Activated CD8-positive, alpha-beta T cell treated with anti-CD3 and anti-CD28 coated beads for 36 hours (primary cell): ENCODE results near the gene SWSAP1. TPM values are rescaled to one million over a fixed set of nuclear protein-coding genes. Genes with fewer than 3 reads are reported as not detected.

Experiments
- ATAC-seq: fragments of 200-7000 bp; cut with Tn5 transposase; one replicate; pipeline ENCODE4 v1.10.0; 2021; ENCODE audit warnings: mild to moderate bottlenecking, moderate library complexity
- CTCF ChIA-PET: fragments of 350-600 bp; sonication (Branson Sonifier 250); formaldehyde crosslinking; loops from one replicate; lab custom pipeline; 2021; ENCODE audit warnings: antibody characterized with exemption; lab: Charles Lee
- POLR2A ChIA-PET: fragments of 350-600 bp; sonication (Branson Sonifier 250); formaldehyde crosslinking; loops from one replicate; lab custom pipeline; 2021; ENCODE audit warnings: antibody characterized with exemption; lab: Charles Lee
- DNase-seq: peaks from one replicate; pipeline ENCODE4 v3.0.0-alpha.2; 2020
- H3K27ac Mint-ChIP-seq: one replicate; pipeline ENCODE4 v1.8.0; 2021; ENCODE audit warnings: mild to moderate bottlenecking, mixed read lengths
- H3K27me3 Mint-ChIP-seq: one replicate; pipeline ENCODE4 v1.8.0; 2021; ENCODE audit warnings: mixed read lengths
- H3K36me3 Mint-ChIP-seq: one replicate; pipeline ENCODE4 v1.8.0; 2021; ENCODE audit warnings: low read depth, mixed read lengths
- H3K4me1 Mint-ChIP-seq: one replicate; pipeline ENCODE4 v1.8.0; 2021; ENCODE audit warnings: low read depth, mixed read lengths
- H3K4me3 Mint-ChIP-seq: one replicate; pipeline ENCODE4 v1.8.0; 2021; ENCODE audit warnings: mild to moderate bottlenecking, moderate library complexity, mixed read lengths
- H3K9me3 Mint-ChIP-seq: one replicate; pipeline ENCODE4 v1.8.0; 2021; ENCODE audit warnings: mixed read lengths
- CTCF ChIP-seq: fragments of 200-600 bp; IDR thresholded peaks from one replicate; pipeline ENCODE4 v1.8.0; 2022; ENCODE audit warnings: antibody characterized with exemption, mild to moderate bottlenecking
- intact Hi-C: fragments of 100-400 bp; cut with micrococcal nuclease; formaldehyde crosslinking; loops from one replicate; pipeline ENCODE4 v1.10.0; 2022
- total RNA-seq, 2 experiments: library from RNA; stranded (reverse); gene quantifications; one replicate each; pipeline ENCODE4 v1.2.3, GENCODE V29; 2021

SWSAP1 gene
- total RNA-seq, 2 experiments from 2014 or later: 1.5 to 1.8 TPM

GRCh38 chr19:11355160-11356073, 19.0 kb upstream of the SWSAP1 start, which contains the start of gene PLPPR2:
TSS of gene PLPPR2 (plus strand) at chr19:11355432. CDS start at chr19:11357674, 2,242 bp downstream.
- ATAC-seq (peak; percentile 97), DNase-seq (peak; percentile 92)
- ChIA-PET CTCF (no interaction called here), POLR2A (no interaction called here)
- Mint-ChIP-seq H3K9me3 (no peaks in the 10 kb centered on the region), H3K4me3 (peak within 1 kb of the TSS; percentile 39), H3K36me3 (no peaks in the 10 kb centered on the region), H3K27me3 (peaks cover 10% of the 10 kb centered on the region), H3K4me1 (peaks cover 8% of the 10 kb centered on the region), H3K27ac (no peak within 1 kb of the TSS)
- TF ChIP-seq CTCF: no peak
- intact Hi-C loops: no loop called here

GRCh38 chr19:11356074-11356397, 18.4 kb upstream of the SWSAP1 start:
- Mint-ChIP-seq H3K36me3 (no peaks in the 10 kb centered on the region), H3K27me3 (peaks cover 10% of the 10 kb centered on the region), H3K9me3 (no peaks in the 10 kb centered on the region), H3K27ac (no peak overlapping the region), H3K4me1 (peaks cover 8% of the 10 kb centered on the region), H3K4me3 (peak overlapping the region; percentile 39)
- intact Hi-C loops: no loop called here
- ChIA-PET CTCF (no interaction called here), POLR2A (no interaction called here)
- DNase-seq (no peak), ATAC-seq (no peak)
- no peak for TF ChIP-seq CTCF

GRCh38 chr19:11356676-11357550, 17.6 kb upstream of the SWSAP1 start:
- H3K4me1 Mint-ChIP-seq: peaks cover 8% of the 10 kb centered on the region
- H3K9me3 Mint-ChIP-seq: no peaks in the 10 kb centered on the region
- no peak for TF ChIP-seq CTCF
- no peak overlapping the region for H3K27ac Mint-ChIP-seq
- DNase-seq (no peak), ATAC-seq (no peak)
- ChIA-PET POLR2A (no interaction called here), CTCF (no interaction called here)
- no peak overlapping the region for H3K4me3 Mint-ChIP-seq
- H3K27me3 Mint-ChIP-seq: peaks cover 10% of the 10 kb centered on the region
- intact Hi-C loops: no loop called here
- H3K36me3 Mint-ChIP-seq: no peaks in the 10 kb centered on the region

GRCh38 chr19:11359421-11359820, 15.0 kb upstream of the SWSAP1 start:
- Mint-ChIP-seq H3K4me3 (no peak overlapping the region), H3K9me3 (no peaks in the 10 kb centered on the region), H3K36me3 (no peaks in the 10 kb centered on the region), H3K27ac (no peak overlapping the region), H3K4me1 (peaks cover 8% of the 10 kb centered on the region), H3K27me3 (peaks cover 10% of the 10 kb centered on the region)
- CTCF ChIA-PET: no interaction called here
- POLR2A ChIA-PET: no interaction called here
- intact Hi-C loops: no loop called here
- DNase-seq (no peak), ATAC-seq (no peak)
- no peak for TF ChIP-seq CTCF
